SIG-M5 treated with dmso at 0.1 percent for 504 hours (cell line): ENCODE measurements around the gene GNAS-AS1.

Experiments
- DNase-seq: peaks from one replicate; lab custom pipeline; 2025; ENCODE audit not compliant: unreplicated experiment; lab: John Stamatoyannopoulos, UW

The GNAS-AS1 gene

DNA sequence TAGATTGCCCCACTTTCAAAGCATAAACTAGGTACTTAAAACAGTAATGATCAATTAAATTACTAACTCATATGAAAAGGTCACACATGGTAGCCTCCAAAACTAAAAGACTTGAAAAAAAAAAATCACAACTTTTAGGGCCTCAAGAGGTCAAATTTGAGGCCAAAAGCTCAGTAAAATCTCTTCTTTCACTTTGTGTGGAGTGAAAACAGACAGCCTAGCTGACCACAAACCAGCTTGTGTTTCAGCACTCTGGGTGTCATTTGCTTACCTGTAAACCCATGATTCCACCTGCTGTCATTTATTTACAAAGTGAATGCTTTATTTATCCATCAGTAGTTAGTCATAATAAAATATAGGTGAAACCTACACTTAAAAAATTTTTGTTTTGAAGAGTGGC lies 35.8 kb upstream of the GNAS-AS1 start:
- DNase-seq, result no peak

- DNase-seq, result no peak
Observed at GRCh38 chr20:58884966-58885365, 34.3 kb upstream of the GNAS-AS1 start.

DNA sequence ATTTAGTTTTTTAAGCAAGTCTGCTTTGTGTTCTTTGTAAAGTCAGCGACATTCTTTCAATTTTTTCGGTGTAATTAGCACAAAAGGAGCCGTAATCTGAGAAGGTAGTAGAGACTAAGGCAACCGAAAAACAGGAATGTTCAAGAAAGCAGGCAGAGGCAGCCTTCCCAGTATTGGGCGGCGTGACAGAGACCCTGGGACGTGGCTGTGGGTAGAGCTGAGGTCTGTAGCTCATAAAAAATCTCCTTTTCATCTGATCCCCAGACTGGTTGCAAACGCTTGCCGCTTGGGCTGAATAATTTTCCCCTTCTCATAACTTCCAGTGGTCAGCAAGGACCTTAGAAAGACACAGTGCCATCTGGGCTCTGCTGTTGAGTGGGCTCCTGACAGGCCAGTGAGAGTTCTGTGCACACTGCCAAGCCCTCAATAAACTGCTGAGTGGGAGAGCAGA lies 32.6 kb upstream of the GNAS-AS1 start:
- DNase-seq, result no peak

DNA sequence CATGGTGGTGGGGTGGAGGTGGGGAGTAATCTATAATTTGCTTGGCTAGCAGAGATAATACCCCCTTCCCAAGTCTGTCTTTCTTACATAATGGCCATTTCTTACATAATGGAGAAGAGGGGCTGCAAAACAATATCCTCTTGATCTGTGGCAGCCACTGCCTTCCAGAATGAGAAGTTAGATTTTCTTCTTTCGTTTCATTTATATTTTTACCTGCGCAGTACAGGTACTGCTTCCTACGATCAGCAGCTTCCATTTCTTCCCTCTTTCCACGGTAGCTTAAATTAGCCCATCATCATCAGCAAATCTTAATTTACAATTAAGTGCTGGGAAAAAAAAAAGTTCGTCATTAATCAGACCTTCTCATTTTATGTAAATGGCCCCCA lies 32.0 kb upstream of the GNAS-AS1 start:
- no peak for DNase-seq

DNA sequence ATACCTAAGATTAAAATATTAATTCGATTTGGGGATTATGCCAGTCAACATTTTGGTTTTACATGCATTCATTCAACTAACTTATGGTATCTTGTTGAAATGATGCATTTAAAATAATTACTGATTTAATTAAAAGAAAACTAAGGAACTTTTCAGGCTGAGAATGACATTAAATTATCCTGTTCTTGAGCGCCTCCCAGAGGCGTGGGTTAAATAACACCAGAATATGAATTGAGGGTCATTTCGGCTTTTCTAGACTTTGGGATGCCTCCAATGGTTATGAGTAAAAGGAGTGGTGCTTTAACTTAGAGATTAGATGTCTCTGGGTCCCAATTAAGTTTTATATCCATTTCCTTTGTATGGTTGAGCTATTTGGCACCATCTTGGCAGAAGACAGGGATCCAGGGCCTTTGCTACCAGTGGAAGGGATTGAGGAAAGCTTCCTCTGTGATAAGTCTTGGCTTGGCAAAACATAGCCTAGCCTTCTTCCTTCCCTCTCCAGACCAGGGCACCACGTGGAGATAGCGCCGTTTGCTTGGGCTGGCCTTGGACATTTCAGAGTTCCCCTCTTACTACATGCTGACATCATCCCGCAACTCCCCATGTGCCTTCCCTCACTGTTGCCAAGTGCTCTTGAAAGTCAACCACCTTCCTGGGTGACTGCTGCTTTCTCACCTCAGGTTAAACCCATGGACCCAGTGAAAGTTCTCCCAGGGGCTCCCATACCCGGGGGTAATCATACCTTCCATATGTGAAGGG lies 30.5 kb upstream of the GNAS-AS1 start:
- no peak for DNase-seq

DNA sequence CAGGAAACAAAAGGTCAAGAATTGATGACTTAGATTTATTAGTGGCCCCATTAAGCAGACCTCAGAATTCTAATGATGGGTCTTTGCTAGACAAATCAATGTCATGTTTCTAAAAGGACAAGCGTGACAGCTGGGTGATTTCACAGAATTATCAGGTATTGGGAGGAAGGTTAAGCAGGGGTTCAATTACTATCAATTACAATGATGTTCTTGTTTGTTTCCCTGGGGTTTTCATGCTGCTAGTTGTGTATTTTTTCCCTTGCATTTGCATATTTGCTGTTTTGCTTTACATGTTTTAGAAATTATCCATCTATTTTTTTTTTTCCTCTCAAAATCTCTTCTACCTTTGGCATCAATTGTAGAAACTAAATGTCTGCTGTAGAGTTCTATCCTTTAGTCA lies 29.7 kb upstream of the GNAS-AS1 start:
- no peak for DNase-seq

DNA sequence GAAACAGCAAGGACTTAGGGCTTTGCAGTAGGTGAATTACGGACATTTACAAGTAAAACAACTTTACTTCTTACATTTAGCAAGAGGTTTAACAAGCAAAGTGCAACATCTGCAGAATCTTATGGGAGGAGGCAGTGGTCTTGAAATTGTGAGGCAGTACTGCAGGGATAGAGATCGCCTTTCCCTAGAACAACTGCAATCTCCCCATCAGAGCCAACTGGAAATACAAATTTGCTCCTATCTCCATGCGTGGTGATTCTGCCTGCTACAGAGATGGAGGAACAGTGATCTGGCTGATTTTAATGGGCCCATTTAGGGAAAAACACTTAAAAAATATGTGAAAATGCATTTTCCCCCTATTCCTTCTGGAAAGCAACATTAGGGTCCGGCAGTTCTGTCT lies 27.7 kb upstream of the GNAS-AS1 start:
- no peak for DNase-seq

GRCh38 chr20:58877976-58878360 lies 27.3 kb upstream of the GNAS-AS1 start:
- no peak for DNase-seq

DNA sequence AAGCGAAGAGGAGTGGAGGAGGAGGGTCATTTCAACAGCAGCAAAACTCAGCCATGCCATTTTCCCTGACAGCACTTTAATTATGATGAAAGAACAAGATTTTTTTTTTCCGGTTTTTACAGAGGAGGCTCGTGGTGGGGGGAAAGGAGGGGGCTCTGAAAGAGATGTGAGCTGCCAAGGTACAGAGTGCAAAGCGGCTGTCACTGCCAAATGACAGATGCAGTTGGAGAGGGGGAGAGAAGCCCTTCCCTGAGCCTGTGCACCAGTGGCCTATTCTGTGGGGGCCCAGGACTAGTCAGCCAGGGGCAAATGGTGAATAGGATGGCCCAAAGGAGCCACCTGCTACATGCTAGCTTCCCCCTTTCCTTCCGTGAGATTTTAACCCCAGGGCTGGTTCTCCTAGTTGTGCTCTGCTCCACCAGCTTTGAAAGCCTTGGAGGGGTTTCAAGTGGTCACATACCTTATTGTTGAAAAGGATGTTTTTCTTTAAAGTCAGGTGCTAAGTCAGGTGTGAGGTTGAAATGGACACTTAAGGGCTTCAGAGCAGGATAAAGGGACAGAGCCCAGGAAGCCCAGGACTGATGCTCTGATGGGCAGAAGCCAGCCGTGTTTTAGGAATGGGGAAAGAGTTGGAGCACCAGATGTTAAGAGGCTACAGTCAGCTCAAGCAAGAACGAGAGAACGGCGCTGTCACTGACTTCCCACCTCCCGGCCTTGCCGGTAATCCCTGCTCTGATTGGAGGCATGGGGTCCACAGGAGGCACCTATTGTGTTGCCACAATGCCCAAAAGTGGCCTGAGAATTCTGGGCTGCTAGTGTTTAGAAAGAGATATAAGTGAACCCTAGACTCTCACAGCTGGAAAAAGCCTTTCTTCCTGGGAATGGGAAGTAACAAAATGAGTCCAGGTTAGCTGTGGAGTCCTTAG lies 26.6 kb upstream of the GNAS-AS1 start:
- no peak for DNase-seq

DNA sequence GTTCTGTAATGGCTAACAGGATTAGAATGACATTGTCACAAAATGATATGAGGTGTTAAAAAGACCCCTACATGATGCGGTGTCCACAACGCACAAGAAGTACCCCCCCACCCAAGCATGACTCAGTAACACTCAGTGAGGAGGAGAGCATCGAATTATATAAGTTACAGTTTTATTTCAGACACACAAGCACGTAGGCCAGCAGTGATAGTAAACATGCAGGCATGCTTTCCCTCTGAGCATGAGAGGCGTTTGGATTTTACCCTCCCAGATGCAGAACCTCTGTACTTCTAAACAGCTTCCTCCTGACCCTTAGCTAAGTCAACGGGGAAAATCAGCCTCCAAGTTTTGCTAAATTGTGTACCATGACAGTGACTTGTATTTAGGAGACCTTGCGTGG lies 25.7 kb upstream of the GNAS-AS1 start:
- no peak for DNase-seq

GRCh38 chr20:58875541-58876134 lies 24.9 kb upstream of the GNAS-AS1 start:
- DNase-seq, result no peak

DNA sequence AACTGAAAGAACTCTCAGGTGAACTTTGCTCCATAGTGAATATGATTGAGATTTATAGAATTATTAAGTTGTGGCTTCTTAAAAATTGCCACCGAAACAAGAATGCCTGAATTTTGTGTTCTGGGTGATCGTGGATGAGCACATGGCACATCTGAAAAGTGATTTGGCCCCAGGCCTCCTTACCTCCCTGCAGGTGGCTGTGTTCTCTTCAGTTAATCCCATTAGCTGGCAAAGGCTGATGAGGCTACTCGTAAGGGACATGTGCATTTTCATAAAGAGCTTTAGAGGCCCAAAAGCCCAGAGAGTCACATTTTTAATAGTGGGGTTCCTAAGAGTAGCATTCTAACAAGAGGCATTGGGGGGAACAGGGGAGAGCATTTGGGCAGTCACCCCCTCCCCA lies 24.4 kb upstream of the GNAS-AS1 start:
- no peak for DNase-seq

GRCh38 chr20:58874469-58874868 lies 23.8 kb upstream of the GNAS-AS1 start:
- DNase-seq, result no peak

DNA sequence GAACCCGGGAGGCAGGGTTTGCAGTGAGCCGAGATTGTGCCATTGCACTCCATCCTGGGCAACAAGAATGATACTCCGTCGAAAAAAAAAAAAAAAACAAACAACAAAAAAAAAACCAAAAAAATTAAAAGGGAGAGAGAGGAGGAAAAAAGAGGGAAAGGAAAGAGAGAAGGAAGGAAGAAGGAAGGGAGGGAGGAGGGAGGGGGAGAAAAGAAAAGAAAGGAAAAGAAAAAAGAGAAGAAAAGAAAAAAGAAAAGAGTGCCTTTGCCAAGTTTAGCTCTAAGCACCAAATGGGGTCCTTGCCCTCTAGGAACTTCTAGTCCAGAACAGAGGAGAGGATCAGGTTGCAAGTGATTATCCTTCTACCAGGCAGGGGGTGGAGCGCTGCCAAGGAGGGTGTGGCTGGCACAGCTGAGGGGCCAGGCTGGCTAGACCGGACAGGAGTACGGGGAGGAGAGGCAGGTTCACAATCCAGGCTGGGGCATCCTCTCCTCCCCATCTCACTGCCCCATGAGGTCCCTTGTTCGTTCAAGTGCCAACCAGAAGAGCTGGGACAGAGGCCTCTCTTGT lies 20.9 kb upstream of the GNAS-AS1 start:
- no peak for DNase-seq

- DNase-seq, result peak; percentile 55
Observed at GRCh38 chr20:58870293-58871014, 19.8 kb upstream of the GNAS-AS1 start.

DNA sequence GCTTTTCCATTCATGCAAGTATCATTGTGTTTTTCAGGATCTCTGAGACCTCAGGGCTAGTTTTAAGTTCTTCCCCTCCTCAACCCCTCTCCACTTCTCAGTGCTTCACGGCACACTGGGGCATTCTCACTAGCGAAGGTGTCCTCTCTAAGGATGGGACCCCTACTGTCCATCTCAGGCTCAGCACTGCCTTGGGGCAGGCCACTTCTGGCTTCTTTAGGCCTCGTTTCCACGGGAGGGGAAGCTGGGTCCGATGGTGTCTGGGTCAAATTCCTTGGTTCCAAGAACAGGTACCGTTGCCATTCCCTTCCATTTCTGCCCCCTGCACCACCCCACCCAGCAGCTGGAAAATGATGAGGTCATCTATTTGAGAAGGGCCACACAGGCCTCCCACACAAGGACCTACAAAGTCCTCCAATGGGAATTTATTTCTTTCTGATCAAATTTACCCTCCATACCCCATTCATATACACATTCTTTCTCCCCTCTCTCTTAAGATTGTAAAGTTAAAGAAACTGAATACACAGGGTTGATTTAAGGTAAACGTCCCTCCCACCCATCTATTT lies 19.0 kb upstream of the GNAS-AS1 start:
- DNase-seq, result no peak

DNA sequence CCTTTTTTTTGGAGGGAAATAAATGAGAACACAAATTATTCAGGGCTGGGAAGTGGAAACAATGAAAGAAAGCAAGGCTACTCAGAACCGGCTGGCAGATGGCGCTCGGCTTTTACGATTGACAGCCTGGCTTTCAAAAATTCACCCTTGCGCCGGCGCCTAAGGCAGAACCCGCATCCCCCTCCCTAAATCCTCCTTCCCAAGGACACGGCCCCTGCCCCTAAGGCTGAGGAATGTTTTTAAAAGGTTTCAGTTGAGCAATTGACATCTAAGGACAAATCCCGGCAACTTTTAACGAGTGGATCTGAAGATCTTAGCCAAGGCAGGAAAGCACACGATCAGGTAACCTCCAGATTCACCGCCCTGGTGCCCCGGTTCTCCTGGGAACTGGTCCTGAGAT lies 18.1 kb upstream of the GNAS-AS1 start:
- no peak for DNase-seq

- DNase-seq, result no peak
Observed at GRCh38 chr20:58867211-58867610, 16.5 kb upstream of the GNAS-AS1 start.

- DNase-seq, result no peak
Observed at GRCh38 chr20:58865843-58866242, 15.1 kb upstream of the GNAS-AS1 start.

- peak; percentile 16 for DNase-seq
Observed at GRCh38 chr20:58864346-58864745, 13.6 kb upstream of the GNAS-AS1 start.
